K562 (cell line): ENCODE data around the gene OR51B2. TPM values are rescaled to one million over a fixed set of nuclear protein-coding genes. Genes with fewer than 3 reads are reported as not detected.

Experiments used
- CBFA2T2 ChIP-seq: fragments of 450-650 bp; conservative IDR thresholded peaks from 2 replicates; pipeline ENCODE4 v1.6.1; 2017; ENCODE audit warnings: mild to moderate bottlenecking
- COPS2 ChIP-seq: fragments of 450-650 bp; conservative IDR thresholded peaks from 2 replicates; pipeline ENCODE4 v1.6.1; 2016; ENCODE audit warnings: mild to moderate bottlenecking, moderate library complexity
- CXXC5 ChIP-seq: fragments of 250-450 bp; sonication (Bioruptor Pico); IDR thresholded peaks from 2 replicates; pipeline ENCODE4 v1.8.0; 2022; ENCODE audit warnings: inconsistent platforms, mild to moderate bottlenecking, moderate library complexity
- KDM1A ChIP-seq, 2 experiments: fragments of 450-650 bp; IDR thresholded peaks; 2 replicates each; pipeline ENCODE4 v1.6.1; 2016; ENCODE audit warnings: mild to moderate bottlenecking in 2 of 2
- NR1H2 ChIP-seq: sonication (generic); formaldehyde crosslinking; IDR thresholded peaks from 2 replicates; pipeline ENCODE4 v1.4.0; 2020; ENCODE audit warnings: mild to moderate bottlenecking, missing genetic modification reagents
- SAP30 ChIP-seq: fragments of 200-600 bp; sonication (generic); IDR thresholded peaks from 2 replicates; pipeline ENCODE4 v1.6.1; 2012; ENCODE audit warnings: borderline replicate concordance, low read depth, mild to moderate bottlenecking, moderate library complexity, low read length, control low read depth, inconsistent platforms; ENCODE audit not compliant: insufficient read depth, poor library complexity, severe bottlenecking
- SIN3A ChIP-seq, 2 experiments: fragments of 150-350 bp in 1 of 2; IDR thresholded peaks; 2 replicates each; pipeline ENCODE4 v1.6.1; 2011 to 2016; ENCODE audit warnings: borderline replicate concordance in 2 of 2, low read depth in 2 of 2, low read length in 2 of 2, mild to moderate bottlenecking in 2 of 2, moderate library complexity in 2 of 2; ENCODE audit not compliant: control insufficient read depth in 1 of 2
- SMAD1 ChIP-seq: fragments of 150-350 bp; IDR thresholded peaks from 2 replicates; pipeline ENCODE4 v1.6.1; 2014; ENCODE audit warnings: low read length, low read depth; ENCODE audit not compliant: partially characterized antibody
- SOX6 ChIP-seq: fragments of 450-650 bp; IDR thresholded peaks from 2 replicates; pipeline ENCODE4 v1.6.1; 2014; ENCODE audit warnings: mild to moderate bottlenecking
- ZBTB1 ChIP-seq: sonication (generic); formaldehyde crosslinking; IDR thresholded peaks from 2 replicates; pipeline ENCODE4 v1.8.1; 2023; ENCODE audit warnings: missing genetic modification reagents, low read depth, mild to moderate bottlenecking, borderline replicate concordance
- ZNF586 ChIP-seq: fragments of 450-650 bp; formaldehyde crosslinking; conservative IDR thresholded peaks from 2 replicates; pipeline ENCODE4 v1.4.0; 2020; ENCODE audit warnings: mild to moderate bottlenecking, moderate library complexity
- ZNF644 ChIP-seq: fragments of 200-800 bp; sonication (Bioruptor generic); IDR thresholded peaks from 2 replicates; pipeline ENCODE4 v1.6.1; 2016; ENCODE audit warnings: low read depth, missing genetic modification characterization, missing compliant biosample characterization
- polyA plus RNA-seq, 8 experiments: library from polyadenylated mRNA; depleted of rRNA in 4 of 8; stranded (reverse) in 5 of 8; unstranded in 3 of 8; fragments of >200 nt; fragmentation: Nextera tagmentation in 2 of 8; fragmentation: Illumina TruSeq in 1 of 8; extraction: Ambion mirVana in 2 of 8; extraction: Trizol in 1 of 8; gene quantifications; 2 replicates each; pipeline versions ENCODE4 v1.2.1 to v1.2.3, GENCODE V29; 2011 to 2014; ENCODE audit warnings: inconsistent platforms in 1 of 8, missing spikeins in 1 of 8
- total RNA-seq, 7 experiments: library from RNA; depleted of rRNA in 6 of 7; stranded (reverse); fragments of >200 nt in 6 of 7; fragmentation: Illumina TruSeq in 2 of 7; extraction: Trizol in 2 of 7; gene quantifications; 2 replicates each; pipeline versions ENCODE4 v1.2.1 to v1.2.3, GENCODE V29; 2011 to 2021; ENCODE audit warnings: low replicate concordance in 1 of 7
- TF ChIP-seq, protein P1 (sequence below): sonication (generic); formaldehyde crosslinking; IDR thresholded peaks from 2 replicates; pipeline ENCODE4 v1.9.0; 2022; ENCODE audit warnings: mild to moderate bottlenecking, missing genetic modification reagents
- TF ChIP-seq, protein P2 (sequence below): fragments of 450-650 bp; IDR thresholded peaks from 2 replicates; pipeline ENCODE4 v1.6.1; 2018; ENCODE audit not compliant: partially characterized antibody
- TF ChIP-seq, protein P3 (sequence below): sonication (generic); formaldehyde crosslinking; IDR thresholded peaks from 2 replicates; pipeline ENCODE4 v1.8.1; 2022; ENCODE audit warnings: missing genetic modification reagents
- TF ChIP-seq, protein P4 (sequence below), 2 experiments: fragments of 450-650 bp; IDR thresholded peaks; 2 replicates each; pipeline ENCODE4 v1.6.1; 2018; ENCODE audit warnings: mild to moderate bottlenecking in 2 of 2, low read depth in 1 of 2; ENCODE audit not compliant: partially characterized antibody in 2 of 2
- TF ChIP-seq, protein P5 (sequence below), 2 experiments: fragments of 250-450 bp in 1 of 2; fragments of 450-650 bp in 1 of 2; sonication (Bioruptor Pico) in 1 of 2; IDR thresholded peaks; 2 replicates each; pipeline versions ENCODE4 v1.6.1 to v1.8.0; 2016 to 2021; ENCODE audit warnings: mild to moderate bottlenecking in 2 of 2, moderate library complexity in 2 of 2, missing compliant biosample characterization in 1 of 2, missing genetic modification characterization in 1 of 2

The OR51B2 gene
- total and polyA plus RNA-seq, 9 of the 15 experiments (the other 6 are each of a cell fraction or from before 2014, with no cell fraction given) = 0.38 to 6.6 (median 4.0) TPM

DNA sequence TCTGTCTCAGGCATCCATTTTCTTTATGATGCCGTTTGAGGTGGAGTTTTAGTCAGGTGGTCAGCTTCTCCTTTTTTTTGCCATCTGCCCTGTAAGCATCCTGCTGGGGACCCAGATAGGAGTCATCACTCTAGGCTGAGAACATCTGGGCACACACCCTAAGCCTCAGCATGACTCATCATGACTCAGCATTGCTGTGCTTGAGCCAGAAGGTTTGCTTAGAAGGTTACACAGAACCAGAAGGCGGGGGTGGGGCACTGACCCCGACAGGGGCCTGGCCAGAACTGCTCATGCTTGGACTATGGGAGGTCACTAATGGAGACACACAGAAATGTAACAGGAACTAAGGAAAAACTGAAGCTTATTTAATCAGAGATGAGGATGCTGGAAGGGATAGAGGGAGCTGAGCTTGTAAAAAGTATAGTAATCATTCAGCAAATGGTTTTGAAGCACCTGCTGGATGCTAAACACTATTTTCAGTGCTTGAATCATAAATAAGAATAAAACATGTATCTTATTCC is 43.5 kb downstream of the OR51B2 start (continued):
- TF ChIP-seq NR1H2 = no peak
- TF ChIP-seq, protein P1, sequence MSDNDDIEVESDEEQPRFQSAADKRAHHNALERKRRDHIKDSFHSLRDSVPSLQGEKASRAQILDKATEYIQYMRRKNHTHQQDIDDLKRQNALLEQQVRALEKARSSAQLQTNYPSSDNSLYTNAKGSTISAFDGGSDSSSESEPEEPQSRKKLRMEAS = peak; percentile 70
- TF ChIP-seq ZNF644 (tag) = peak; percentile 98
- TF ChIP-seq, protein P2, sequence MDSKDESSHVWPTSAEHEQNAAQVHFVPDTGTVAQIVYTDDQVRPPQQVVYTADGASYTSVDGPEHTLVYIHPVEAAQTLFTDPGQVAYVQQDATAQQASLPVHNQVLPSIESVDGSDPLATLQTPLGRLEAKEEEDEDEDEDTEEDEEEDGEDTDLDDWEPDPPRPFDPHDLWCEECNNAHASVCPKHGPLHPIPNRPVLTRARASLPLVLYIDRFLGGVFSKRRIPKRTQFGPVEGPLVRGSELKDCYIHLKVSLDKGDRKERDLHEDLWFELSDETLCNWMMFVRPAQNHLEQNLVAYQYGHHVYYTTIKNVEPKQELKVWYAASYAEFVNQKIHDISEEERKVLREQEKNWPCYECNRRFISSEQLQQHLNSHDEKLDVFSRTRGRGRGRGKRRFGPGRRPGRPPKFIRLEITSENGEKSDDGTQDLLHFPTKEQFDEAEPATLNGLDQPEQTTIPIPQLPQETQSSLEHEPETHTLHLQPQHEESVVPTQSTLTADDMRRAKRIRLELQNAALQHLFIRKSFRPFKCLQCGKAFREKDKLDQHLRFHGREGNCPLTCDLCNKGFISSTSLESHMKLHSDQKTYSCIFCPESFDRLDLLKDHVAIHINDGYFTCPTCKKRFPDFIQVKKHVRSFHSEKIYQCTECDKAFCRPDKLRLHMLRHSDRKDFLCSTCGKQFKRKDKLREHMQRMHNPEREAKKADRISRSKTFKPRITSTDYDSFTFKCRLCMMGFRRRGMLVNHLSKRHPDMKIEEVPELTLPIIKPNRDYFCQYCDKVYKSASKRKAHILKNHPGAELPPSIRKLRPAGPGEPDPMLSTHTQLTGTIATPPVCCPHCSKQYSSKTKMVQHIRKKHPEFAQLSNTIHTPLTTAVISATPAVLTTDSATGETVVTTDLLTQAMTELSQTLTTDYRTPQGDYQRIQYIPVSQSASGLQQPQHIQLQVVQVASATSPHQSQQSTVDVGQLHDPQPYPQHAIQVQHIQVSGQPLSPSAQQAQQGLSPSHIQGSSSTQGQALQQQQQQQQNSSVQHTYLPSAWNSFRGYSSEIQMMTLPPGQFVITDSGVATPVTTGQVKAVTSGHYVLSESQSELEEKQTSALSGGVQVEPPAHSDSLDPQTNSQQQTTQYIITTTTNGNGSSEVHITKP = peak; percentile 77
- peak; percentile 99 for TF ChIP-seq CBFA2T2
- no peak for TF ChIP-seq COPS2
- peak; percentile 78 for TF ChIP-seq SMAD1
- TF ChIP-seq ZNF586 (CRISPR knock-in tag) = 0 out of 2 replicates have a peak, but pooled peaks have one; percentile 15
- TF ChIP-seq, protein P3, sequence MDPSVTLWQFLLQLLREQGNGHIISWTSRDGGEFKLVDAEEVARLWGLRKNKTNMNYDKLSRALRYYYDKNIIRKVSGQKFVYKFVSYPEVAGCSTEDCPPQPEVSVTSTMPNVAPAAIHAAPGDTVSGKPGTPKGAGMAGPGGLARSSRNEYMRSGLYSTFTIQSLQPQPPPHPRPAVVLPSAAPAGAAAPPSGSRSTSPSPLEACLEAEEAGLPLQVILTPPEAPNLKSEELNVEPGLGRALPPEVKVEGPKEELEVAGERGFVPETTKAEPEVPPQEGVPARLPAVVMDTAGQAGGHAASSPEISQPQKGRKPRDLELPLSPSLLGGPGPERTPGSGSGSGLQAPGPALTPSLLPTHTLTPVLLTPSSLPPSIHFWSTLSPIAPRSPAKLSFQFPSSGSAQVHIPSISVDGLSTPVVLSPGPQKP = no peak
- TF ChIP-seq, protein P4, sequence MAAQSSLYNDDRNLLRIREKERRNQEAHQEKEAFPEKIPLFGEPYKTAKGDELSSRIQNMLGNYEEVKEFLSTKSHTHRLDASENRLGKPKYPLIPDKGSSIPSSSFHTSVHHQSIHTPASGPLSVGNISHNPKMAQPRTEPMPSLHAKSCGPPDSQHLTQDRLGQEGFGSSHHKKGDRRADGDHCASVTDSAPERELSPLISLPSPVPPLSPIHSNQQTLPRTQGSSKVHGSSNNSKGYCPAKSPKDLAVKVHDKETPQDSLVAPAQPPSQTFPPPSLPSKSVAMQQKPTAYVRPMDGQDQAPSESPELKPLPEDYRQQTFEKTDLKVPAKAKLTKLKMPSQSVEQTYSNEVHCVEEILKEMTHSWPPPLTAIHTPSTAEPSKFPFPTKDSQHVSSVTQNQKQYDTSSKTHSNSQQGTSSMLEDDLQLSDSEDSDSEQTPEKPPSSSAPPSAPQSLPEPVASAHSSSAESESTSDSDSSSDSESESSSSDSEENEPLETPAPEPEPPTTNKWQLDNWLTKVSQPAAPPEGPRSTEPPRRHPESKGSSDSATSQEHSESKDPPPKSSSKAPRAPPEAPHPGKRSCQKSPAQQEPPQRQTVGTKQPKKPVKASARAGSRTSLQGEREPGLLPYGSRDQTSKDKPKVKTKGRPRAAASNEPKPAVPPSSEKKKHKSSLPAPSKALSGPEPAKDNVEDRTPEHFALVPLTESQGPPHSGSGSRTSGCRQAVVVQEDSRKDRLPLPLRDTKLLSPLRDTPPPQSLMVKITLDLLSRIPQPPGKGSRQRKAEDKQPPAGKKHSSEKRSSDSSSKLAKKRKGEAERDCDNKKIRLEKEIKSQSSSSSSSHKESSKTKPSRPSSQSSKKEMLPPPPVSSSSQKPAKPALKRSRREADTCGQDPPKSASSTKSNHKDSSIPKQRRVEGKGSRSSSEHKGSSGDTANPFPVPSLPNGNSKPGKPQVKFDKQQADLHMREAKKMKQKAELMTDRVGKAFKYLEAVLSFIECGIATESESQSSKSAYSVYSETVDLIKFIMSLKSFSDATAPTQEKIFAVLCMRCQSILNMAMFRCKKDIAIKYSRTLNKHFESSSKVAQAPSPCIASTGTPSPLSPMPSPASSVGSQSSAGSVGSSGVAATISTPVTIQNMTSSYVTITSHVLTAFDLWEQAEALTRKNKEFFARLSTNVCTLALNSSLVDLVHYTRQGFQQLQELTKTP (IDR thresholded peaks at IDR 0.05; ENCODE audit: low read depth in 1 of 2, partially characterized antibody in 2 of 2) = peak; percentile 28 to 96
- TF ChIP-seq, protein P5, sequence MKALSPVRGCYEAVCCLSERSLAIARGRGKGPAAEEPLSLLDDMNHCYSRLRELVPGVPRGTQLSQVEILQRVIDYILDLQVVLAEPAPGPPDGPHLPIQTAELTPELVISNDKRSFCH (CRISPR knock-in tag; IDR thresholded peaks at IDR 0.05) = no peak
- TF ChIP-seq, protein P5 (tag; IDR thresholded peaks at IDR 0.05) = peak; percentile 64; the same call in 1 of the 2 replicates
- TF ChIP-seq KDM1A (IDR thresholded peaks at IDR 0.05) = peak; percentile 96 to 97
- peak in 1 of 2 experiments; percentile 27; a peak in 1 of 4 replicates for TF ChIP-seq SIN3A (IDR thresholded peaks at IDR 0.05; ENCODE audit: borderline replicate concordance in 2 of 2, control insufficient read depth in 1 of 2, low read depth in 2 of 2, low read length in 2 of 2)
- TF ChIP-seq CXXC5 (CRISPR knock-in tag) = peak; percentile 86
- no peak for TF ChIP-seq SAP30
- no peak for TF ChIP-seq ZBTB1 (CRISPR knock-in tag)
- TF ChIP-seq SOX6 = peak; percentile 93
